Ishikawa (cell line): Measurements from ENCODE around the gene IL15RA.

Experiments
- CEBPB ChIP-seq: IDR thresholded peaks from 2 replicates; pipeline ENCODE4 v1.6.1; 2012
- CREB1 ChIP-seq: IDR thresholded peaks from 2 replicates; pipeline ENCODE4 v1.6.1; 2012; ENCODE audit warnings: low read depth
- EGR1 ChIP-seq: IDR thresholded peaks from 2 replicates; pipeline ENCODE4 v1.6.1; 2012
- EP300 ChIP-seq: IDR thresholded peaks from 2 replicates; pipeline ENCODE4 v1.6.1; 2012; ENCODE audit warnings: borderline replicate concordance
- FOXM1 ChIP-seq: IDR thresholded peaks from 2 replicates; pipeline ENCODE4 v1.6.1; 2012; ENCODE audit warnings: low read depth, borderline replicate concordance
- NFIC ChIP-seq: IDR thresholded peaks from 2 replicates; pipeline ENCODE4 v1.6.1; 2012
- RAD21 ChIP-seq: IDR thresholded peaks from 2 replicates; pipeline ENCODE4 v1.6.1; 2012; ENCODE audit warnings: low read depth
- REST ChIP-seq: IDR thresholded peaks from 2 replicates; pipeline ENCODE4 v1.6.1; 2012; ENCODE audit warnings: low read depth, mild to moderate bottlenecking
- TAF1 ChIP-seq: IDR thresholded peaks from 2 replicates; pipeline ENCODE4 v1.6.1; 2012; ENCODE audit warnings: low read depth, mild to moderate bottlenecking
- TCF12 ChIP-seq: IDR thresholded peaks from 2 replicates; pipeline ENCODE4 v1.6.1; 2012; ENCODE audit warnings: low read depth
- TEAD4 ChIP-seq: IDR thresholded peaks from 2 replicates; pipeline ENCODE4 v1.6.1; 2012
- USF1 ChIP-seq: IDR thresholded peaks from 2 replicates; pipeline ENCODE4 v1.6.1; 2012
- YY1 ChIP-seq: IDR thresholded peaks from 2 replicates; pipeline ENCODE4 v1.6.1; 2012; ENCODE audit warnings: low read depth
- ZBTB7A ChIP-seq: IDR thresholded peaks from 2 replicates; pipeline ENCODE4 v1.6.1; 2012; ENCODE audit warnings: low read depth
- TF ChIP-seq, protein P1 (sequence below): IDR thresholded peaks from 2 replicates; pipeline ENCODE4 v1.6.1; 2012

Gene IL15RA

DNA sequence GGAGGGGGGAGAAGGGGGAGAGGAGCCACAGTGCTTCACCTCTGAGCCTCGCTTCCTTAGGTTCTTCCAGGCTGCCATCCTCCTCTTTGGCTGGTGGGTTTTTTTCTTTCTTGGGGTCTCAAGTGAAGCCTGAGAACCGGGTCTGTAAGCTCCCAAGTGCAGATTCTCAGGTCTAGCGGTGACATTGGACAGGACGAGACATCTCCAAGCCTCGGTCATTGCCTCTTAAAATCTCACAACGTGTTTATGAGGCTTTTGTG is 817 bp upstream of the IL15RA start:
- TF ChIP-seq TCF12 (no peak), FOXM1 (no peak), RAD21 (no peak), CREB1 (no peak), NFIC (no peak), USF1 (no peak), CEBPB (no peak)

- TF ChIP-seq CEBPB, result no peak
- TF ChIP-seq CREB1, result no peak
- TF ChIP-seq, protein P1, sequence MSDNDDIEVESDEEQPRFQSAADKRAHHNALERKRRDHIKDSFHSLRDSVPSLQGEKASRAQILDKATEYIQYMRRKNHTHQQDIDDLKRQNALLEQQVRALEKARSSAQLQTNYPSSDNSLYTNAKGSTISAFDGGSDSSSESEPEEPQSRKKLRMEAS, result peak; percentile 46; the same call in 1 of the 2 replicates
- TF ChIP-seq RAD21, result no peak
- 0 out of 2 replicates have a peak, but pooled peaks have one; percentile 21 for TF ChIP-seq USF1
- no peak for TF ChIP-seq FOXM1
- TF ChIP-seq REST, result no peak
- TF ChIP-seq EP300, result no peak
- TF ChIP-seq TCF12, result no peak; the same call in 1 of the 2 replicates
- peak; percentile 54 for TF ChIP-seq EGR1
- TF ChIP-seq TAF1, result no peak
- TF ChIP-seq NFIC, result no peak
Measured at GRCh38 chr10:5976512-5977470, 552 bp downstream of the IL15RA start.

GRCh38 chr10:5975641-5976473 is 1.5 kb downstream of the IL15RA start:
- no peak for TF ChIP-seq TCF12
- TF ChIP-seq EGR1, result no peak
- no peak for TF ChIP-seq RAD21
- TF ChIP-seq, protein P1, result no peak
- no peak for TF ChIP-seq USF1
- TF ChIP-seq TAF1, result no peak
- TF ChIP-seq TEAD4, result no peak
- no peak for TF ChIP-seq EP300
- TF ChIP-seq CEBPB, result no peak
- TF ChIP-seq CREB1, result no peak
- TF ChIP-seq YY1, result no peak

DNA sequence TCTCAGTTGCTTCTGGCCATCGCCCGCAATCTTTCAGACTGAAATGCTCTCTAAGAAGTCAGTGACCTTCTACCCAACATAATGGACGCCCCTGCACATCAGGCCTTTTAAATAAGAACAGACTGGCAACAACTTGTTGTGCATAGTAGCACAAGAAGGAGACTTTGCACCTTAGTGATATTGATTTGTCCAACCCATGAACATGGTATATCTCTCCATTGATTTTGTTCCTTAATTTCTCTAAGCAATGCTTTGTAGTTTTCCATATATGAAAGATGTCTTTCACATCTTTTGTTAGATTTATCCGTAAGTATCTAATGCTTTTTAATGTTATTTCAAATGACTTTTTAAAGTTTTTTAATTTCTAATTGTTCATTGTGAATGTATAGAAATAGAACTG is 4.3 kb downstream of the IL15RA start:
- TF ChIP-seq CEBPB (no peak), USF1 (no peak), CREB1 (no peak), ZBTB7A (no peak), EGR1 (no peak), RAD21 (no peak), EP300 (no peak), NFIC (no peak), TEAD4 (no peak)
- TF ChIP-seq, protein P1, result no peak

- TF ChIP-seq EGR1 (no peak), RAD21 (no peak), CEBPB (no peak)
Measured at GRCh38 chr10:5971886-5972285, 5.5 kb downstream of the IL15RA start.

GRCh38 chr10:5971315-5971832 is 6.0 kb downstream of the IL15RA start:
- TF ChIP-seq RAD21 (no peak), CEBPB (no peak), YY1 (no peak), TAF1 (no peak), USF1 (no peak), ZBTB7A (no peak), EP300 (no peak), NFIC (no peak), EGR1 (no peak), REST (no peak), FOXM1 (no peak), CREB1 (no peak), TCF12 (no peak), TEAD4 (no peak)
- TF ChIP-seq, protein P1, result no peak
